ENCODE data around the gene WDR88. TPM values are rescaled to one million over a fixed set of nuclear protein-coding genes. Genes with fewer than 3 reads are reported as not detected.

Gene WDR88
- total and polyA plus RNA-seq, 2 experiments from 2014 or later: not detected

GRCh38 chr19:33193269-33193864, 61.5 kb downstream of the WDR88 start:
- peak overlapping the region; percentile 42 for H3K4me3 ChIP-seq
- no peaks in the 10 kb centered on the region for H3K9me2 ChIP-seq (ENCODE audit: insufficient read depth)
- H3K4me2 ChIP-seq: peak overlapping the region; percentile 71; the same call in 1 of the 2 replicates

DNA sequence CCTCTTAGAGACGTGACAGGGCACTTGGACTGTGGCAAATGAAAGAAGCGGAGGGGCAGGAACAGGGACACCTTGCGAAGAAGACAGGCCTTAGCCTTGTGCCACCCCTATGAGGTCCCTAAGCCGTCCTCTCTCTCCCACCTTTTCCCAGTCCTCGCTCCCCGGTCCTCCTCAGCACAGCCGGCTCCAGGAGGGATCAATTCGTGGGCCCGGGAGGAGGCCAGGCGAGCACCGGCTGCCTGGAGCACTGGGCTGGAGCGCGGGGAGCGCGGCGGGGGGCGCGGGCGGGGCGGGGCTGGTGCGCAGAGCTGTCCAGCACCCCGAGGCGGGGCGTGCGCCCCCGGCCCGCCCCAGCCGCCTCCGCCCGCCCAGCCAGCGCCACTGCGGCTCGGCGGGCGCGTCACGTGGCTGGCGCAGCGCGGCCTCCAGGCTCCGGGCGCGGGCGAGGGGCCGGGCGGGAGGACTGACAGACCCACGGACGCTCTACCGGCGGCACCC, 62.0 kb downstream of the WDR88 start, which contains the start of gene LRP3:
Gene LRP3 (plus strand): TSS at position 466 of the 498 bp plus-strand sequence. CDS start 456 bp downstream, outside the sequence.
- Histone ChIP-seq H3K27me3 (ENCODE audit: insufficient read depth) (peaks cover 23% of the 10 kb centered on the region), H2AFZ (peak within 1 kb of the TSS; percentile 93), H3K4me2 (peak within 1 kb of the TSS; percentile 89), H4K20me1 (replicated peaks; ENCODE audit: insufficient read depth) (no peaks in the 10 kb centered on the region), H3K79me2 (replicated peaks; ENCODE audit: insufficient read depth) (no peaks in the 10 kb centered on the region), H3K36me3 (ENCODE audit: insufficient read depth) (no peaks in the 10 kb centered on the region), H3K4me1 (ENCODE audit: insufficient read depth) (peaks cover 5% of the 10 kb centered on the region; the same call in 1 of the 2 replicates), H3K4me3 (peak within 1 kb of the TSS; percentile 69), H3K27ac (ENCODE audit: low read depth) (no peak within 1 kb of the TSS), H3K9me2 (ENCODE audit: insufficient read depth) (no peaks in the 10 kb centered on the region), H3F3A (replicated peaks; ENCODE audit: low read depth) (no peaks in the 10 kb centered on the region)
- DNase-seq (ENCODE audit: low spot score) (peak; percentile 55), ATAC-seq (peak; percentile 41)
- no peaks in the 10 kb centered on the region; the same call in 1 of the 3 replicates for H3K36me3 Mint-ChIP-seq (ENCODE audit: low read depth)
- H3K4me1 Mint-ChIP-seq: no peaks in the 10 kb centered on the region; the same call in 2 of the 3 replicates
- H3K27me3 Mint-ChIP-seq (ENCODE audit: insufficient read depth, low read depth, poor library complexity): peaks cover 24% of the 10 kb centered on the region
- peak within 1 kb of the TSS; percentile 78 for H3K4me3 Mint-ChIP-seq
- no peak within 1 kb of the TSS for H3K27ac Mint-ChIP-seq
- H3K9me3 Mint-ChIP-seq: no peaks in the 10 kb centered on the region; the same call in 2 of the 3 replicates
- TF ChIP-seq POLR2AphosphoS5 (IDR thresholded peaks at IDR 0.05; ENCODE audit: low read depth) (no peak), STAT1 (IDR thresholded peaks at IDR 0.05; ENCODE audit: unreplicated experiment) (no peak), ZNF331 (CRISPR knock-in tag; IDR thresholded peaks at IDR 0.05; ENCODE audit: low read depth) (no peak), ETS1 (IDR thresholded peaks at IDR 0.05) (no peak), ZNF114 (CRISPR knock-in tag; IDR thresholded peaks at IDR 0.05) (no peak), JUNB (IDR thresholded peaks at IDR 0.05; ENCODE audit: unreplicated experiment) (no peak), EZH2phosphoT487 (IDR thresholded peaks at IDR 0.05; ENCODE audit: unreplicated experiment) (no peak), ZNF462 (CRISPR knock-in tag; IDR thresholded peaks at IDR 0.05) (no peak)
- TF ChIP-seq, protein P1, sequence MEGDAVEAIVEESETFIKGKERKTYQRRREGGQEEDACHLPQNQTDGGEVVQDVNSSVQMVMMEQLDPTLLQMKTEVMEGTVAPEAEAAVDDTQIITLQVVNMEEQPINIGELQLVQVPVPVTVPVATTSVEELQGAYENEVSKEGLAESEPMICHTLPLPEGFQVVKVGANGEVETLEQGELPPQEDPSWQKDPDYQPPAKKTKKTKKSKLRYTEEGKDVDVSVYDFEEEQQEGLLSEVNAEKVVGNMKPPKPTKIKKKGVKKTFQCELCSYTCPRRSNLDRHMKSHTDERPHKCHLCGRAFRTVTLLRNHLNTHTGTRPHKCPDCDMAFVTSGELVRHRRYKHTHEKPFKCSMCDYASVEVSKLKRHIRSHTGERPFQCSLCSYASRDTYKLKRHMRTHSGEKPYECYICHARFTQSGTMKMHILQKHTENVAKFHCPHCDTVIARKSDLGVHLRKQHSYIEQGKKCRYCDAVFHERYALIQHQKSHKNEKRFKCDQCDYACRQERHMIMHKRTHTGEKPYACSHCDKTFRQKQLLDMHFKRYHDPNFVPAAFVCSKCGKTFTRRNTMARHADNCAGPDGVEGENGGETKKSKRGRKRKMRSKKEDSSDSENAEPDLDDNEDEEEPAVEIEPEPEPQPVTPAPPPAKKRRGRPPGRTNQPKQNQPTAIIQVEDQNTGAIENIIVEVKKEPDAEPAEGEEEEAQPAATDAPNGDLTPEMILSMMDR (conservative IDR thresholded peaks at IDR 0.05; ENCODE audit: low read depth in 2 of 2): no peak

More at GRCh38 chr19:33193269-33193864, 61.5 kb downstream of the WDR88 start:
- H3K4me1 ChIP-seq (ENCODE audit: insufficient read depth): peaks cover 5% of the 10 kb centered on the region; the same call in 1 of the 2 replicates
- peaks cover 23% of the 10 kb centered on the region for H3K27me3 ChIP-seq (ENCODE audit: insufficient read depth)
- ATAC-seq (no peak), DNase-seq (ENCODE audit: low spot score) (no peak)
- TF ChIP-seq POLR2AphosphoS5 (IDR thresholded peaks at IDR 0.05; ENCODE audit: low read depth) (no peak), EZH2 (IDR thresholded peaks at IDR 0.05; ENCODE audit: low read depth, unreplicated experiment) (peak; percentile 50)
- H3K27ac Mint-ChIP-seq: no peak overlapping the region
- H3K27me3 Mint-ChIP-seq (ENCODE audit: insufficient read depth, low read depth, poor library complexity): peaks cover 24% of the 10 kb centered on the region
- H3K4me3 Mint-ChIP-seq: peak overlapping the region; percentile 71
- H4K20me1 ChIP-seq (replicated peaks; ENCODE audit: insufficient read depth): no peaks in the 10 kb centered on the region
- H3K27ac ChIP-seq (ENCODE audit: low read depth): no peak overlapping the region
- no peaks in the 10 kb centered on the region; the same call in 2 of the 3 replicates for H3K4me1 Mint-ChIP-seq
- no peaks in the 10 kb centered on the region for H3F3A ChIP-seq (replicated peaks; ENCODE audit: low read depth)
- H3K36me3 ChIP-seq (ENCODE audit: insufficient read depth): no peaks in the 10 kb centered on the region
- no peaks in the 10 kb centered on the region; the same call in 2 of the 3 replicates for H3K36me3 Mint-ChIP-seq (ENCODE audit: low read depth)
- H2AFZ ChIP-seq: 0 out of 2 replicates have a peak overlapping the region, but pooled peaks have one; percentile 66
- no peaks in the 10 kb centered on the region for H3K79me2 ChIP-seq (replicated peaks; ENCODE audit: insufficient read depth)
- H3K9me3 Mint-ChIP-seq: no peaks in the 10 kb centered on the region; the same call in 2 of the 3 replicates
